Activated naive CD4-positive, alpha-beta T cell treated with anti-CD3 and anti-CD28 coated beads, Interleukin-2, amount 50 U/mL, for 24 hours (primary cell): ENCODE data around the gene CCDC187.
A peak's percentile ranks its signal among the peaks of the same experiment; 100 is the strongest.

Experiments
- H3K27ac Mint-ChIP-seq: one replicate; pipeline ENCODE4 v1.8.0; 2021; ENCODE audit warnings: mild to moderate bottlenecking, mixed read lengths
- H3K27me3 Mint-ChIP-seq: one replicate; pipeline ENCODE4 v1.8.0; 2021; ENCODE audit warnings: mixed read lengths
- H3K36me3 Mint-ChIP-seq: one replicate; pipeline ENCODE4 v1.8.0; 2021; ENCODE audit warnings: mixed read lengths
- H3K4me1 Mint-ChIP-seq: one replicate; pipeline ENCODE4 v1.8.0; 2021; ENCODE audit warnings: mixed read lengths
- H3K4me3 Mint-ChIP-seq: one replicate; pipeline ENCODE4 v1.8.0; 2021; ENCODE audit warnings: mild to moderate bottlenecking, mixed read lengths
- H3K9me3 Mint-ChIP-seq: one replicate; pipeline ENCODE4 v1.8.0; 2021; ENCODE audit warnings: mixed read lengths

CCDC187 gene

GRCh38 chr9:136333045-136333444 lies 29.2 kb upstream of the CCDC187 start:
- no peak overlapping the region for H3K27ac Mint-ChIP-seq
- H3K36me3 Mint-ChIP-seq: no peaks in the 10 kb centered on the region
- H3K4me3 Mint-ChIP-seq: no peak overlapping the region
- H3K9me3 Mint-ChIP-seq: no peaks in the 10 kb centered on the region
- no peaks in the 10 kb centered on the region for H3K27me3 Mint-ChIP-seq
- peaks cover 4% of the 10 kb centered on the region for H3K4me1 Mint-ChIP-seq

GRCh38 chr9:136332482-136332983 lies 28.6 kb upstream of the CCDC187 start:
- Mint-ChIP-seq H3K27me3 (no peaks in the 10 kb centered on the region), H3K9me3 (no peaks in the 10 kb centered on the region), H3K27ac (no peak overlapping the region), H3K4me1 (peaks cover 4% of the 10 kb centered on the region), H3K4me3 (no peak overlapping the region), H3K36me3 (no peaks in the 10 kb centered on the region)

- no peaks in the 10 kb centered on the region for H3K9me3 Mint-ChIP-seq
- H3K4me1 Mint-ChIP-seq: peaks cover 4% of the 10 kb centered on the region
- no peak overlapping the region for H3K27ac Mint-ChIP-seq
- no peaks in the 10 kb centered on the region for H3K36me3 Mint-ChIP-seq
- H3K4me3 Mint-ChIP-seq: no peak overlapping the region
- no peaks in the 10 kb centered on the region for H3K27me3 Mint-ChIP-seq
These were observed 27.9 kb upstream of the CCDC187 start for GRCh38 chr9:136331556-136332481.

- H3K9me3 Mint-ChIP-seq: no peaks in the 10 kb centered on the region
- H3K4me3 Mint-ChIP-seq: no peak overlapping the region
- H3K27me3 Mint-ChIP-seq: no peaks in the 10 kb centered on the region
- H3K36me3 Mint-ChIP-seq: no peaks in the 10 kb centered on the region
- peaks cover 4% of the 10 kb centered on the region for H3K4me1 Mint-ChIP-seq
- no peak overlapping the region for H3K27ac Mint-ChIP-seq
These were observed 27.1 kb upstream of the CCDC187 start for GRCh38 chr9:136331030-136331429.

GRCh38 chr9:136330406-136330990 lies 26.6 kb upstream of the CCDC187 start:
- H3K4me1 Mint-ChIP-seq: peaks cover 4% of the 10 kb centered on the region
- H3K36me3 Mint-ChIP-seq: no peaks in the 10 kb centered on the region
- no peak overlapping the region for H3K27ac Mint-ChIP-seq
- no peaks in the 10 kb centered on the region for H3K9me3 Mint-ChIP-seq
- H3K4me3 Mint-ChIP-seq: no peak overlapping the region
- no peaks in the 10 kb centered on the region for H3K27me3 Mint-ChIP-seq

GRCh38 chr9:136329636-136330405 lies 25.9 kb upstream of the CCDC187 start:
- H3K9me3 Mint-ChIP-seq: no peaks in the 10 kb centered on the region
- no peaks in the 10 kb centered on the region for H3K36me3 Mint-ChIP-seq
- no peaks in the 10 kb centered on the region for H3K27me3 Mint-ChIP-seq
- H3K4me1 Mint-ChIP-seq: peaks cover 4% of the 10 kb centered on the region
- H3K4me3 Mint-ChIP-seq: peak overlapping the region; percentile 26
- H3K27ac Mint-ChIP-seq: no peak overlapping the region

GRCh38 chr9:136329211-136329627 lies 25.3 kb upstream of the CCDC187 start:
- H3K27ac Mint-ChIP-seq: no peak overlapping the region
- H3K4me3 Mint-ChIP-seq: peak overlapping the region; percentile 26
- no peaks in the 10 kb centered on the region for H3K9me3 Mint-ChIP-seq
- H3K4me1 Mint-ChIP-seq: peaks cover 4% of the 10 kb centered on the region
- H3K36me3 Mint-ChIP-seq: no peaks in the 10 kb centered on the region
- no peaks in the 10 kb centered on the region for H3K27me3 Mint-ChIP-seq

GRCh38 chr9:136328622-136329041 lies 24.7 kb upstream of the CCDC187 start:
- Mint-ChIP-seq H3K36me3 (no peaks in the 10 kb centered on the region), H3K4me3 (peak overlapping the region; percentile 67), H3K27ac (no peak overlapping the region), H3K9me3 (no peaks in the 10 kb centered on the region), H3K27me3 (no peaks in the 10 kb centered on the region), H3K4me1 (peaks cover 4% of the 10 kb centered on the region)

GRCh38 chr9:136328011-136328621 lies 24.2 kb upstream of the CCDC187 start:
- H3K27me3 Mint-ChIP-seq: no peaks in the 10 kb centered on the region
- H3K4me1 Mint-ChIP-seq: peaks cover 4% of the 10 kb centered on the region
- H3K9me3 Mint-ChIP-seq: no peaks in the 10 kb centered on the region
- H3K27ac Mint-ChIP-seq: no peak overlapping the region
- H3K36me3 Mint-ChIP-seq: no peaks in the 10 kb centered on the region
- H3K4me3 Mint-ChIP-seq: peak overlapping the region; percentile 67

GRCh38 chr9:136327304-136327974 lies 23.5 kb upstream of the CCDC187 start, which contains the start of gene GPSM1:
Gene GPSM1, plus strand, starts transcription at chr9:136327539. Its CDS starts 157 bp downstream, at chr9:136327696.
- Mint-ChIP-seq H3K4me1 (peaks cover 4% of the 10 kb centered on the region), H3K9me3 (no peaks in the 10 kb centered on the region), H3K27me3 (no peaks in the 10 kb centered on the region), H3K4me3 (peak within 1 kb of the TSS; percentile 72), H3K36me3 (no peaks in the 10 kb centered on the region), H3K27ac (peak within 1 kb of the TSS; percentile 17)

- H3K27me3 Mint-ChIP-seq: no peaks in the 10 kb centered on the region
- H3K4me1 Mint-ChIP-seq: peaks cover 4% of the 10 kb centered on the region
- H3K4me3 Mint-ChIP-seq: peak overlapping the region; percentile 72
- no peaks in the 10 kb centered on the region for H3K36me3 Mint-ChIP-seq
- no peaks in the 10 kb centered on the region for H3K9me3 Mint-ChIP-seq
- peak overlapping the region; percentile 17 for H3K27ac Mint-ChIP-seq
These were observed 22.9 kb upstream of the CCDC187 start for GRCh38 chr9:136326761-136327303.

GRCh38 chr9:136326061-136326760 lies 22.3 kb upstream of the CCDC187 start:
- Mint-ChIP-seq H3K9me3 (no peaks in the 10 kb centered on the region), H3K4me1 (peaks cover 4% of the 10 kb centered on the region), H3K36me3 (no peaks in the 10 kb centered on the region), H3K27me3 (no peaks in the 10 kb centered on the region), H3K4me3 (peak overlapping the region; percentile 72), H3K27ac (no peak overlapping the region)

- Mint-ChIP-seq H3K4me1 (peaks cover 4% of the 10 kb centered on the region), H3K27ac (no peak overlapping the region), H3K27me3 (no peaks in the 10 kb centered on the region), H3K4me3 (no peak overlapping the region), H3K36me3 (no peaks in the 10 kb centered on the region), H3K9me3 (no peaks in the 10 kb centered on the region)
These were observed 21.5 kb upstream of the CCDC187 start for GRCh38 chr9:136325358-136325757.
